ENCODE data around the gene PJA1.

DNA sequence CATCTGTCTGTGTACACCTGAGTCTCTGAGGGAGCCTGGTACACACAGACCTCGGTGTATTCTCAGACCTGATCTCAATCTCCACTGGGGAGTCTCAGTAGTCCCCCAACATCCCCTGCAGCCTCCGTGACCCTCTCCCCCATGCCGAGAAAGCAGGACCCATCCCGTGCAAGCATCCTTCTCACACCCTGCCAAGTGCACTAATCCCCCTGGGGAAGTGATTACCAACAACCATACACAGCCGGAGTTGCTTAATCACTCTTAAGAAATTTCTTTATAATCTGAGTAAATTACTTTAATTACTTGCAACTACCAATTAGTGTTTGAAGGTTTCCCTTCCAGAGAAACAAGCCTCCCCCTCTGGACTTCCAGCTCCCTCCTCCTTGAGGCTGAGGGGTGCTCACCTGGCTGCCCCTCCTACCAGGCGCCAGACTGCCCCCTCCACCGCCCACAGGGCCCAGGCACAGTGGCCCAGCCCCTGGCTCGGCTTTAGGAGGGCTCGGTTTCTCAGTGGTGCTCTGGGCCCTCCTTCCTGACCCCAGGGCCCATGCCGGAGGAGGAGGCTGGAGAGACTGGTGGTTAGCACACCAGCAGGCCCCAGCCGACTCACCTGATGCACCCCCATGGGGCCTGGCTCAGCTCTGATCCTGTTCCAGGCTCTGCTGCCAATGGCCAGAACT lies 43.8 kb downstream of the PJA1 start:
- TF ChIP-seq, protein P1, sequence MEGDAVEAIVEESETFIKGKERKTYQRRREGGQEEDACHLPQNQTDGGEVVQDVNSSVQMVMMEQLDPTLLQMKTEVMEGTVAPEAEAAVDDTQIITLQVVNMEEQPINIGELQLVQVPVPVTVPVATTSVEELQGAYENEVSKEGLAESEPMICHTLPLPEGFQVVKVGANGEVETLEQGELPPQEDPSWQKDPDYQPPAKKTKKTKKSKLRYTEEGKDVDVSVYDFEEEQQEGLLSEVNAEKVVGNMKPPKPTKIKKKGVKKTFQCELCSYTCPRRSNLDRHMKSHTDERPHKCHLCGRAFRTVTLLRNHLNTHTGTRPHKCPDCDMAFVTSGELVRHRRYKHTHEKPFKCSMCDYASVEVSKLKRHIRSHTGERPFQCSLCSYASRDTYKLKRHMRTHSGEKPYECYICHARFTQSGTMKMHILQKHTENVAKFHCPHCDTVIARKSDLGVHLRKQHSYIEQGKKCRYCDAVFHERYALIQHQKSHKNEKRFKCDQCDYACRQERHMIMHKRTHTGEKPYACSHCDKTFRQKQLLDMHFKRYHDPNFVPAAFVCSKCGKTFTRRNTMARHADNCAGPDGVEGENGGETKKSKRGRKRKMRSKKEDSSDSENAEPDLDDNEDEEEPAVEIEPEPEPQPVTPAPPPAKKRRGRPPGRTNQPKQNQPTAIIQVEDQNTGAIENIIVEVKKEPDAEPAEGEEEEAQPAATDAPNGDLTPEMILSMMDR (IDR thresholded peaks at IDR 0.05) = no peak
- TF ChIP-seq POLR2A (IDR thresholded peaks at IDR 0.05) = no peak

Measured in body of pancreas (tissue), 4 donors.